Cardiac septum (tissue), 1 donor: ENCODE results near the gene LTO1. TPM values are rescaled to one million over a fixed set of nuclear protein-coding genes. Genes with fewer than 3 reads are reported as not detected.

Source experiments
- DNase-seq: peaks from one replicate; pipeline ENCODE4 v3.0.0-alpha.2; 2020; ENCODE audit warnings: low spot score
- intact Hi-C: fragments of 100-400 bp; cut with DNase I; formaldehyde crosslinking; loops from one replicate; pipeline ENCODE4 v1.14.0; 2022
- long read RNA-seq: library from polyadenylated mRNA; unstranded; transcript quantifications from one replicate; pipeline ENCODE4 v2.0.0, GENCODE V29; 2021
- total RNA-seq: library from RNA; stranded (reverse); fragmentation: NEBNext Ultra II Directional; extraction: Animal tissue kit (Norgen Biotek cat#: 25700); gene quantifications from one replicate; pipeline ENCODE4 v1.2.1, GENCODE V29; 2021
- donor health status: DM: no; HTN: no; CAD: no.

The LTO1 gene, protein sequence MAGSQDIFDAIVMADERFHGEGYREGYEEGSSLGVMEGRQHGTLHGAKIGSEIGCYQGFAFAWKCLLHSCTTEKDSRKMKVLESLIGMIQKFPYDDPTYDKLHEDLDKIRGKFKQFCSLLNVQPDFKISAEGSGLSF
- total RNA-seq: 11.8 TPM
- long read RNA-seq, partial matches to known transcripts: 0 of 15 reads
- long read RNA-seq, other reads (novel, unspliced or antisense): 11 of 15 reads

- intact Hi-C loops: loop anchor here (10.0 kb wide), 1 partner anchor 770 kb away; the partner anchor contains the start of genes IGHMBP2 and MRPL21
- DNase-seq: peak; percentile 97
Observed at GRCh38 chr11:69674886-69675714, at the start of gene LTO1. Gene LTO1 (minus strand): TSS chr11:69675353. CDS start chr11:69675239, 114 bp downstream.

GRCh38 chr11:69721745-69722144, 46.6 kb upstream of the LTO1 start:
- intact Hi-C loops: no loop called here

GRCh38 chr11:69721106-69721505, 46.0 kb upstream of the LTO1 start:
- no peak for DNase-seq
- intact Hi-C loops: no loop called here

More at GRCh38 chr11:69721745-69722144, 46.6 kb upstream of the LTO1 start:
- DNase-seq: no peak

DNA sequence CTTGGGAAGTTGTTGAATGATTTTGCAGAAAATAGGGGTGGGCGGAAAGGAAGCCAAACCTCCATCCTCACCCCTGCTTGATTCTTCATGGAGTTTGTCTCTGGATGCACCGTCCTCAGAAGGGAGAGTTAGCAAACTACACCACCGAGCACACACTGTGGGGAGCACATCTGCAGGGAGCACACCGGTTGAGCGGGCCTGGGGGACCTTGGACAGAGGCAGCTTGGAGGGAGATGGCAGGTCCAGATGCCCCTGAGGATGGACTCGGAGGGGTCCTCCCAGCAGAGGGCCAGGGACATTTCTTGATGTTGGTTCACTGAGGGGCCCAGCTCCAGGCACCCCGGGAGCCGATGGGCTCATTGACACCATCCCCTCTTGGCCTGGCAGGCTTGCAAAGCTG, 43.8 kb upstream of the LTO1 start:
- no peak for DNase-seq
- intact Hi-C loops: no loop called here

DNA sequence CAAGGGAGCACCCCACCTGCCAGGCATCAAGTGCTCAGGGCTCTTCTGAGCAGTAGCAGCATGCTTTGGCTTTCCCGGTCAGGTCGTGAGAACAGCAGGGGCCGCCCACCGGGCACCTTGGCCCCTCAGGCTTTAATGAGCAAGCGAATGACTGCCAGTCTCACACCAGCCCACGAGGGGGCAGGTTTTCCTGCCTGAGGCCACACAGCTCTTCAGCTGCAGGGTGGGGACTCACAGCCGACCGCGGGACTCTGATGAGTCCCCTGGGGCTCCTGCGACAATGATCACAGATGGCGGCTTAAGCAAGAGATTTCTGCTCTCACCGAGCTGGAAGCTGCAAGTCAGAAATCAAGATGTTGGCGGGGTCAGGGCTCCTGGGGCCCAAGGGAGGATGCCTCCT, 43.0 kb upstream of the LTO1 start:
- no peak for DNase-seq
- intact Hi-C loops: no loop called here

GRCh38 chr11:69716891-69717747, 42.0 kb upstream of the LTO1 start:
- DNase-seq: no peak
- intact Hi-C loops: no loop called here

DNA sequence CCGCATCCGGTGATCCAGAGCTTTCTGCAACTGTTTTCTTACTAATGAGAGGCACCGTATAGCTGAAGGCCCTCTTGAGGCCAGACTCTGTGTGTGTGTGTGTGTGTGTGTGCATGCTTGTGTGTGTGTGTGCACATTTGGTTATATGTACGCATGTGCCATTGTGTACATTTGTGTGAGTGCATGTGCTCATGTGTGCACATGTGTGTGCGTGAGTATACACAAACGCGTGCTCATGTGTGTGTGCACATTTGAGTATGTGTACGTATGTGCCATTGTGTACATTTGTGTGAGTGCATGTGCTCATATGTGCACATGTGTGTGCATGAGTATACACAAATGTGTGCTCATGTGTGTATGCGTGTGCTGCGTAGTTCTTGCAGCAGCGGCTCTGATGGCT, 40.9 kb upstream of the LTO1 start:
- intact Hi-C loops: no loop called here
- no peak for DNase-seq

GRCh38 chr11:69715446-69715845, 40.3 kb upstream of the LTO1 start:
- intact Hi-C loops: no loop called here
- no peak for DNase-seq

GRCh38 chr11:69711822-69712801, 37.0 kb upstream of the LTO1 start:
- intact Hi-C loops: no loop called here
- no peak for DNase-seq

- intact Hi-C loops: no loop called here
Observed at GRCh38 chr11:69708736-69709401, 33.7 kb upstream of the LTO1 start.

DNA sequence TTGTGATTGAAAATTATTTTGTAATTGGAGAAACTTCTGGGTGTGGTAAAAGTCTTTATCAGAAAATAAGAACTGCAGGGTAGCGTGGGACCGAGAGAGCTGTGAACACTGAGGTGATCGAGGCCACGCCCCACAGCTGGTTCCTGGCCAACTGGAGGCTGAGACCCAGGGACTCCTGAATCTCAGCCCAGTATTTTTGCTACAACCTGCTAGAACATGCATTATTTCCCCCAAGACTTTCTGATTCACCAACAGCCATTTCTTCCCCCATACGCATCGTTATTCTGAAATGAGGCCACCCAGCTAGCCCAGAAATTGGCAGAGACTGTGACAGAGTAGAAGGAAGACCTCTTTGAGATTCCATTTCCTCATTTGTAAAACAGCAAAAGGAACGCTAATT, 32.0 kb upstream of the LTO1 start:
- intact Hi-C loops: no loop called here
- no peak for DNase-seq

More at GRCh38 chr11:69708736-69709401, 33.7 kb upstream of the LTO1 start:
- DNase-seq: no peak

- DNase-seq: no peak
- intact Hi-C loops: no loop called here
Observed at GRCh38 chr11:69705901-69706787, 31.0 kb upstream of the LTO1 start.

DNA sequence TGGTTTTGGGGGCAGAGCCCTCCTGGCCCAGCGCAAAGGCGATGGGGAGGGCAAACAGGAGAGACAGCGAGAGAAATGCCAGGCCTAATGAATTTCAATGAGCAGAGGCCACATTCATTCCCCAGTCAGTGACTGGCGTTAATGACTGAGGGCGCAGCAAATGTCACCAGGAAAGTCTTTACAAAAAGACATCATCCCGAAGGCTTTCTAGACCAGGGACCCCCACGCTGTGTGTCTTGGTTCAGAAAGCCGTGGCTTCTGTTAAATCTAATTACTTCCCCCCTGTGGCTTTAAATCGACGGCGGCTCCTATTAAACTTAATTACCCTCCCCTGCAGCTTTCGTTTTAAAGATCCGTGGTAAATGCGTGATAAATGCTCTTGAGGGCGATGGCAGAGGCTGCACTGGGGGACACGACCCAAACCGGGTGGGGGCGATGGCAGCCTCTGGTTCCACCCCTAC, 30.2 kb upstream of the LTO1 start:
- no peak for DNase-seq
- intact Hi-C loops: no loop called here

DNA sequence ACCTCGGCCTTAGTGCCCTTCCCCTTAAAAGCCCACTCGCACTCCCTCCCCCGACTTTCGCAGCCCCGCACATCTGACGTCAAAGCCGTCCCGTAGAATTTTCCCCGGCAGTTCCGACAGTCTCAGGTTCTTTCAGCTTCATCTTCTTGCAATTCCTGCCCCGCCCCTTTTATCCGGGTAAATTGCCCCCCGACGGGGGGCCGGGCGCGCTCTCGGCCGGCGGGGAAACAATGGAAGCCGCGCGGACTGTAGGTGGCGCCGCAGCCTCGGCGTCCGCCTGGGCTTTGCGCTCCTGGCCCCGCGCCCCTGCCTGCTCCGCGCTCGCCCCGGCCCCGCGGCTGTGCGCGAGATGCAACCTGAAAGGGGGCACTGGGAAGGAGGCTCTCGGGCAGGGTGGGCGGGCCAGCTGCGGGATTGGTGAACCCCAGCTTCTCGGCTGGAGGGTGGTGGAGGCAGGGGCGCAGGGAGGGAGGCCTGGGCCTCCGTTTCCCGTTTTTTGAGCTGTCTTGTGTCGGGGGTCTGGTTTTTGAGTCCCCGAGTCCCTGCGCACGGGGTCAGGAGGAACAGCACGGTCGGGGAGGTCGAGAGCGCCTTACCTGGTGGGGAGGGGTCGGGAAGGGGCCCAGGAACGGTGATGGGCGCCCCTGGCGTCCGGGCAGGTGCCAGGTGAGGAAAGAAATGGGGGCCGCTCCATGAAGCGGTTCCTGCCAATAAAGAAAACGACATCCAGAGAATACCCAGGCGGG, 29.5 kb upstream of the LTO1 start:
- intact Hi-C loops: no loop called here

DNA sequence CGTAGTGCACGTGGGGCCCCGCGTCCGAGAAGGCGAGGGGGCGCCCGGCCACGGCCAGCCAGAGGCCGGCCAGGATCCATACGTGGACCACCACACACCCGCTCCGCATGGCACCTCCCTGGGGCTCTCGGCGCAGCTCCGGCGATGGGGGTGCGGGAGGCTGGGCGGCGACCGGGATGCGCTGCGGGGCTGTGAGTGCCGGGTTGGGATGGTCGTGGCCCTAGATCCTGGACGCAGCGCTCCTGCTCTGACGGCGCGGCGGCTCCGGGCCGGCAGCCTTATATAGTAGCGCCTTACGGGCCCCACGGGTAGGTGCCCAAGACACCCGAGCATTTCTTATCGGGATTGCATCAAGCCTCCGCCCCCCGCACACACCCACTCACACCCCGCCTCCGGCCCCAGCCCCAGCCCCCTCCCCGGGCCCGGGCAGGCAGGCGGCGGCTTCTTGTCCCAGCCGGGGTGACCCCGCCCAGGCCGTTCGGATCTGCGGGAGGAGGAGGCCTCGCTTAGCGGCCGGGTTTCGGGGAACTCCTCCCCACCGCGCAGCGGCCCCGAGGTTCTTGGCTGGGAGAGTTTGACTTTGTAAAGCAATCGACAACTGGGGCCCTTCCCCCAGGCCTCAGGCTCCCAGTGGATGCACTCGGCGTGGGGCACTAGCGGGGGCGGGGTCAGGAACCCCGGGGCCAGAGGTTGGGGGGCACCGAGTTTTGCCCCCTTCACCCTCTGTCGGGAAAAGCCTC, 28.8 kb upstream of the LTO1 start, which contains the start of gene FGF19:
TSS of gene FGF19 (minus strand) at position 255 of the 740 bp plus-strand sequence. CDS start at position 109, 146 bp downstream.
- intact Hi-C loops: no loop called here
- no peak for DNase-seq

More for the DNA sequence above, 29.5 kb upstream of the LTO1 start:
- DNase-seq: no peak

GRCh38 chr11:69703453-69703767, 28.3 kb upstream of the LTO1 start:
- DNase-seq: no peak
- intact Hi-C loops: no loop called here
